Retinal pigment epithelial cell (primary cell): ENCODE results near the gene MMADHC.

Experiments
- DNase-seq: peaks from one replicate; pipeline ENCODE4 v3.0.0-alpha.2; 2010; ENCODE audit warnings: low read depth
- H3K4me3 ChIP-seq: 2 replicates; pipeline ENCODE4 v1.5.1; 2011; ENCODE audit warnings: mild to moderate bottlenecking, low read length, control low read depth, moderate library complexity
- TF ChIP-seq, protein P1 (sequence below): conservative IDR thresholded peaks from 2 replicates; pipeline ENCODE4 v1.5.1; 2011; ENCODE audit warnings: low read depth, low read length, control low read depth, inconsistent platforms

MMADHC gene

GRCh38 chr2:149525323-149525722 lies 62.3 kb downstream of the MMADHC start:
- TF ChIP-seq, protein P1, sequence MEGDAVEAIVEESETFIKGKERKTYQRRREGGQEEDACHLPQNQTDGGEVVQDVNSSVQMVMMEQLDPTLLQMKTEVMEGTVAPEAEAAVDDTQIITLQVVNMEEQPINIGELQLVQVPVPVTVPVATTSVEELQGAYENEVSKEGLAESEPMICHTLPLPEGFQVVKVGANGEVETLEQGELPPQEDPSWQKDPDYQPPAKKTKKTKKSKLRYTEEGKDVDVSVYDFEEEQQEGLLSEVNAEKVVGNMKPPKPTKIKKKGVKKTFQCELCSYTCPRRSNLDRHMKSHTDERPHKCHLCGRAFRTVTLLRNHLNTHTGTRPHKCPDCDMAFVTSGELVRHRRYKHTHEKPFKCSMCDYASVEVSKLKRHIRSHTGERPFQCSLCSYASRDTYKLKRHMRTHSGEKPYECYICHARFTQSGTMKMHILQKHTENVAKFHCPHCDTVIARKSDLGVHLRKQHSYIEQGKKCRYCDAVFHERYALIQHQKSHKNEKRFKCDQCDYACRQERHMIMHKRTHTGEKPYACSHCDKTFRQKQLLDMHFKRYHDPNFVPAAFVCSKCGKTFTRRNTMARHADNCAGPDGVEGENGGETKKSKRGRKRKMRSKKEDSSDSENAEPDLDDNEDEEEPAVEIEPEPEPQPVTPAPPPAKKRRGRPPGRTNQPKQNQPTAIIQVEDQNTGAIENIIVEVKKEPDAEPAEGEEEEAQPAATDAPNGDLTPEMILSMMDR, result no peak
- DNase-seq, result no peak
- H3K4me3 ChIP-seq, result no peak overlapping the region
